SK-N-SH (cell line): ENCODE results near the gene ZNF679. TPM values are rescaled to one million over a fixed set of nuclear protein-coding genes. Genes with fewer than 3 reads are reported as not detected.

Experiments
- CTCF ChIA-PET: fragments of 300-600, 350-600 bp; formaldehyde crosslinking; extraction: SDS; loops from one replicate; lab custom pipeline; 2021; lab: Yijun Ruan, JAX
- POLR2A ChIA-PET: fragments of 350-600 bp; sonication (Branson Sonifier 250); formaldehyde crosslinking; extraction: SDS; loops from one replicate; lab custom pipeline; 2020; ENCODE audit warnings: antibody characterized with exemption, inconsistent platforms; lab: Yijun Ruan, JAX
- DNase-seq: peaks from one replicate; pipeline ENCODE4 v3.0.0; 2012
- H2AFZ ChIP-seq: fragments of 200-600 bp; sonication (generic); 2 replicates; pipeline ENCODE4 v1.8.1; 2016; ENCODE audit warnings: antibody characterized with exemption, mild to moderate bottlenecking, low read depth
- H3F3A ChIP-seq: fragments of 200-600 bp; sonication (generic); replicated peaks from 2 replicates; pipeline ENCODE3; 2016; ENCODE audit warnings: antibody characterized with exemption, mild to moderate bottlenecking; ENCODE audit not compliant: insufficient read depth
- H3K27ac ChIP-seq, 2 experiments: fragments of 200-500 bp in 1 of 2; fragments of 200-600 bp in 1 of 2; sonication (Bioruptor generic) in 1 of 2; sonication (generic), shearing (Covaris generic) in 1 of 2; 2 replicates each; pipeline versions ENCODE4 v1.5.1 to v1.6.1; 2014 to 2016; ENCODE audit warnings: low read depth in 2 of 2, inconsistent platforms in 1 of 2, low read length in 1 of 2, mild to moderate bottlenecking in 1 of 2, mixed read lengths in 1 of 2
- H3K27me3 ChIP-seq: fragments of 200-600 bp; sonication (generic), shearing (Covaris generic); 2 replicates; pipeline ENCODE4 v1.6.1; 2016; ENCODE audit warnings: mixed run types; ENCODE audit not compliant: insufficient read depth
- H3K36me3 ChIP-seq, 2 experiments: fragments of 200-500 bp in 1 of 2; fragments of 200-600 bp in 1 of 2; sonication (Bioruptor generic) in 1 of 2; sonication (generic) in 1 of 2; replicated peaks in 1 of 2; 2 replicates each; pipeline versions ENCODE3 to v1.5.1; 2014 to 2016; ENCODE audit warnings: low read length in 1 of 2, mild to moderate bottlenecking in 1 of 2; ENCODE audit not compliant: insufficient read depth in 2 of 2, control insufficient read depth in 1 of 2
- H3K4me1 ChIP-seq, 2 experiments: fragments of 200-500 bp in 1 of 2; fragments of 200-600 bp in 1 of 2; sonication (Bioruptor generic) in 1 of 2; sonication (generic), shearing (Covaris generic) in 1 of 2; 2 replicates each; pipeline versions ENCODE4 v1.5.1 to v1.6.1; 2014 to 2016; ENCODE audit warnings: low read depth in 1 of 2, low read length in 1 of 2, mixed run types in 1 of 2; ENCODE audit not compliant: insufficient read depth in 2 of 2, control insufficient read depth in 1 of 2
- H3K4me2 ChIP-seq: fragments of 200-600 bp; sonication (generic), shearing (Covaris generic); 2 replicates; pipeline ENCODE4 v1.6.1; 2017; ENCODE audit warnings: mixed run types
- H3K4me3 ChIP-seq, 2 experiments: fragments of 200-500 bp in 1 of 2; fragments of 200-600 bp in 1 of 2; sonication (Bioruptor generic) in 1 of 2; sonication (generic), shearing (Covaris generic) in 1 of 2; 2 replicates each; pipeline versions ENCODE4 v1.5.1 to v1.8.1; 2014 to 2016; ENCODE audit warnings: low read depth in 2 of 2, inconsistent platforms in 1 of 2, low read length in 1 of 2, mild to moderate bottlenecking in 1 of 2, mixed read lengths in 1 of 2, moderate library complexity in 1 of 2
- H3K79me2 ChIP-seq: fragments of 200-600 bp; sonication (generic); 2 replicates; pipeline ENCODE4 v1.8.1; 2017; ENCODE audit warnings: mild to moderate bottlenecking; ENCODE audit not compliant: insufficient read depth
- H3K9ac ChIP-seq: fragments of 200-600 bp; sonication (generic); 2 replicates; pipeline ENCODE4 v1.6.1; 2017; ENCODE audit warnings: mixed run types
- H3K9me2 ChIP-seq: fragments of 200-600 bp; sonication (generic); 2 replicates; pipeline ENCODE4 v1.6.1; 2017; ENCODE audit warnings: mixed run types
- H3K9me3 ChIP-seq: fragments of 200-600 bp; sonication (generic); 2 replicates; pipeline ENCODE4 v1.6.1; 2017; ENCODE audit warnings: mixed run types, mild to moderate bottlenecking, moderate library complexity
- H4K20me1 ChIP-seq: fragments of 200-600 bp; sonication (generic); 2 replicates; pipeline ENCODE4 v1.6.1; 2017; ENCODE audit warnings: mild to moderate bottlenecking, mixed run types; ENCODE audit not compliant: insufficient read depth
- CHD2 ChIP-seq: fragments of 150-350 bp; IDR thresholded peaks from 2 replicates; pipeline ENCODE4 v1.6.1; 2018; ENCODE audit warnings: low read length; ENCODE audit not compliant: partially characterized antibody
- ELF1 ChIP-seq: IDR thresholded peaks from 2 replicates; pipeline ENCODE4 v1.4.0; 2012
- EP300 ChIP-seq, 2 experiments: IDR thresholded peaks; 2 replicates each; pipeline versions ENCODE4 v1.4.0 to v1.6.1; 2012; ENCODE audit warnings: borderline replicate concordance in 1 of 2, low read depth in 1 of 2, low read length in 1 of 2
- FOXJ3 ChIP-seq: sonication (generic); formaldehyde crosslinking; IDR thresholded peaks from 2 replicates; pipeline ENCODE4 v1.5.1; 2020; ENCODE audit warnings: mild to moderate bottlenecking, missing genetic modification reagents
- GABPA ChIP-seq: IDR thresholded peaks from 2 replicates; pipeline ENCODE4 v1.4.0; 2012; ENCODE audit warnings: low read depth, mild to moderate bottlenecking
- JUND ChIP-seq: IDR thresholded peaks from 2 replicates; pipeline ENCODE4 v1.4.0; 2012
- MEF2A ChIP-seq: IDR thresholded peaks from 2 replicates; pipeline ENCODE4 v1.4.0; 2012; ENCODE audit warnings: low read depth, borderline replicate concordance
- MXI1 ChIP-seq: IDR thresholded peaks from 2 replicates; pipeline ENCODE4 v1.6.1; 2012; ENCODE audit warnings: mild to moderate bottlenecking, low read depth, low read length, improper control_type of control experiment
- NFIC ChIP-seq: IDR thresholded peaks from 2 replicates; pipeline ENCODE4 v1.4.0; 2012; ENCODE audit warnings: borderline replicate concordance
- NRF1 ChIP-seq: IDR thresholded peaks from 2 replicates; pipeline ENCODE4 v1.6.1; 2012; ENCODE audit warnings: low read depth, mild to moderate bottlenecking, low read length
- POLR2AphosphoS5 ChIP-seq: IDR thresholded peaks from 2 replicates; pipeline ENCODE4 v1.6.1; 2012; ENCODE audit warnings: low read depth, low read length
- RAD21 ChIP-seq: IDR thresholded peaks from 2 replicates; pipeline ENCODE4 v1.6.1; 2012; ENCODE audit warnings: mild to moderate bottlenecking, low read length
- RXRA ChIP-seq: IDR thresholded peaks from 2 replicates; pipeline ENCODE4 v1.4.0; 2012; ENCODE audit warnings: low read depth, mild to moderate bottlenecking, borderline replicate concordance
- SMC3 ChIP-seq: IDR thresholded peaks from 2 replicates; pipeline ENCODE4 v1.6.1; 2012; ENCODE audit warnings: low read depth, low read length, improper control_type of control experiment
- TCF12 ChIP-seq: IDR thresholded peaks from 2 replicates; pipeline ENCODE4 v1.4.0; 2012
- YY1 ChIP-seq: IDR thresholded peaks from 2 replicates; pipeline ENCODE4 v1.4.0; 2012; ENCODE audit warnings: low read depth, mild to moderate bottlenecking
- WGBS: methylation state at CpG from one replicate; pipeline ENCODE4 v1.1.6; 2017; ENCODE audit warnings: low lambda C conversion rate; 5-methylcytosine and 5-hydroxymethylcytosine counted together
- polyA plus RNA-seq, 3 experiments: library from polyadenylated mRNA; depleted of rRNA; stranded (reverse); fragments of >200 nt; gene quantifications; 2 replicates each; pipeline ENCODE4 v1.2.3, GENCODE V29; 2012
- TF ChIP-seq, protein P1 (sequence below): fragments of 200-600 bp; sonication (generic); IDR thresholded peaks from 2 replicates; pipeline ENCODE4 v1.6.1; 2017; ENCODE audit warnings: antibody characterized with exemption, mild to moderate bottlenecking, moderate library complexity
- TF ChIP-seq, protein P2 (sequence below): fragments of 150-350 bp; IDR thresholded peaks from 2 replicates; pipeline ENCODE4 v1.6.1; 2017; ENCODE audit warnings: antibody characterized with exemption, low read length, low read depth, borderline replicate concordance
- TF ChIP-seq, protein P3 (sequence below): IDR thresholded peaks from 2 replicates; pipeline ENCODE4 v1.4.0; 2012; ENCODE audit warnings: low read depth, borderline replicate concordance
- TF ChIP-seq, protein P4 (sequence below): IDR thresholded peaks from 2 replicates; pipeline ENCODE4 v1.4.0; 2012; ENCODE audit warnings: low read depth
- TF ChIP-seq, protein P5 (sequence below): IDR thresholded peaks from 2 replicates; pipeline ENCODE4 v1.6.1; 2012; ENCODE audit warnings: mild to moderate bottlenecking, low read depth, low read length, moderate library complexity

Gene ZNF679
- polyA plus RNA-seq, 1 of the 3 experiments (the other 2 are of a cell fraction) = not detected

DNA sequence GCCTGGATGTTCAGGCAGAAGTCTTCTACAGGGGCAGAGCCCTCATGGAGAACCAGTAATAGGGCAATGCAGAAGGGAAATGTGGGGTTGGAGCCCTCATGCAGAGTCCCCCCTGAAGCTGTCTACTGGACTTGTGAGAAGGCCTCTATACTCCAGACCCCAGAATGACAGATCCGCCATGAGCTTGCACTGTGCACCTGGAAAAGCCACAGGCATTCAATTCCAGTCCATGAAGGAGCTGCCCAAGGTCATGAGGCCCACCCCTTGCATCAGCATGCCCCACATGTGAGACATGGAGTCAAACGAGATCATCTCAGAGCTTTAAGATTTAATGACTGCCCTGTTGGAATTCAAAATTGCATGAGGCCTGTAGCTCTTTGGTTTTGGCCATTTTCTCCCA lies 4.9 kb upstream of the ZNF679 start (continued):
- TF ChIP-seq RXRA = no peak
- no peak for TF ChIP-seq POLR2AphosphoS5
- no peak for TF ChIP-seq MEF2A
- TF ChIP-seq JUND = no peak
- TF ChIP-seq, protein P1, sequence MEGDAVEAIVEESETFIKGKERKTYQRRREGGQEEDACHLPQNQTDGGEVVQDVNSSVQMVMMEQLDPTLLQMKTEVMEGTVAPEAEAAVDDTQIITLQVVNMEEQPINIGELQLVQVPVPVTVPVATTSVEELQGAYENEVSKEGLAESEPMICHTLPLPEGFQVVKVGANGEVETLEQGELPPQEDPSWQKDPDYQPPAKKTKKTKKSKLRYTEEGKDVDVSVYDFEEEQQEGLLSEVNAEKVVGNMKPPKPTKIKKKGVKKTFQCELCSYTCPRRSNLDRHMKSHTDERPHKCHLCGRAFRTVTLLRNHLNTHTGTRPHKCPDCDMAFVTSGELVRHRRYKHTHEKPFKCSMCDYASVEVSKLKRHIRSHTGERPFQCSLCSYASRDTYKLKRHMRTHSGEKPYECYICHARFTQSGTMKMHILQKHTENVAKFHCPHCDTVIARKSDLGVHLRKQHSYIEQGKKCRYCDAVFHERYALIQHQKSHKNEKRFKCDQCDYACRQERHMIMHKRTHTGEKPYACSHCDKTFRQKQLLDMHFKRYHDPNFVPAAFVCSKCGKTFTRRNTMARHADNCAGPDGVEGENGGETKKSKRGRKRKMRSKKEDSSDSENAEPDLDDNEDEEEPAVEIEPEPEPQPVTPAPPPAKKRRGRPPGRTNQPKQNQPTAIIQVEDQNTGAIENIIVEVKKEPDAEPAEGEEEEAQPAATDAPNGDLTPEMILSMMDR = no peak
- TF ChIP-seq, protein P2, sequence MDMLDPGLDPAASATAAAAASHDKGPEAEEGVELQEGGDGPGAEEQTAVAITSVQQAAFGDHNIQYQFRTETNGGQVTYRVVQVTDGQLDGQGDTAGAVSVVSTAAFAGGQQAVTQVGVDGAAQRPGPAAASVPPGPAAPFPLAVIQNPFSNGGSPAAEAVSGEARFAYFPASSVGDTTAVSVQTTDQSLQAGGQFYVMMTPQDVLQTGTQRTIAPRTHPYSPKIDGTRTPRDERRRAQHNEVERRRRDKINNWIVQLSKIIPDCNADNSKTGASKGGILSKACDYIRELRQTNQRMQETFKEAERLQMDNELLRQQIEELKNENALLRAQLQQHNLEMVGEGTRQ = no peak
- no peak for TF ChIP-seq TCF12
- TF ChIP-seq ELF1 = no peak
- no peak for TF ChIP-seq NFIC

DNA sequence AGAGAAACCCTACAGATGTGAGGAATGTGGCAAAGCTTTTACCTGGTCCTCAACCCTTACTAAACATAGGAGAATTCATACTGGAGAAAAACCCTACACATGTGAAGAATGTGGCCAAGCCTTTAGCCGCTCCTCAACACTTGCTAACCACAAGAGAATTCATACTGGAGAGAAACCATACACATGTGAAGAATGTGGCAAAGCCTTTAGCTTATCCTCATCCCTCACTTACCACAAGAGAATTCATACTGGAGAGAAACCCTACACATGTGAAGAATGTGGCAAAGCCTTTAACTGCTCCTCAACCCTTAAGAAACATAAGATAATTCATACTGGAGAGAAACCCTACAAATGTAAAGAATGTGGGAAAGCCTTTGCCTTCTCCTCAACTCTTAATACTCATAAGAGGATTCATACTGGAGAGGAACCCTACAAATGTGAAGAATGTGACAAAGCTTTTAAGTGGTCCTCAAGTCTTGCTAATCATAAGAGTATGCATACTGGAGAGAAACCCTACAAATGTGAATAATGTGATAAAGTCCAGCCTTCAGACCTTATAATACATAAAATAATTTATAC lies 38.2 kb downstream of the ZNF679 start:
- POLR2A ChIA-PET = no interaction called here
- H3K36me3 ChIP-seq = no peaks in the 10 kb centered on the region
- H3K27me3 ChIP-seq = no peaks in the 10 kb centered on the region
- H3K4me3 ChIP-seq = no peak overlapping the region
- WGBS = 23% methylated on average over 1 of the region's 1 CpG
- no peak overlapping the region for H2AFZ ChIP-seq
- no peak overlapping the region for H3K9ac ChIP-seq
- CTCF ChIA-PET = no interaction called here
- no peaks in the 10 kb centered on the region for H3K4me1 ChIP-seq
- peaks cover 51% of the 10 kb centered on the region for H3K9me3 ChIP-seq
- H4K20me1 ChIP-seq = no peaks in the 10 kb centered on the region
- no peak for DNase-seq
- H3F3A ChIP-seq = no peaks in the 10 kb centered on the region
- no peaks in the 10 kb centered on the region for H3K79me2 ChIP-seq
- H3K9me2 ChIP-seq = no peaks in the 10 kb centered on the region
- no peak overlapping the region for H3K27ac ChIP-seq
- no peak overlapping the region for H3K4me2 ChIP-seq
- TF ChIP-seq CHD2 (no peak), GABPA (no peak), SMC3 (no peak), EP300 (IDR thresholded peaks at IDR 0.05; ENCODE audit: borderline replicate concordance in 1 of 2, low read depth in 1 of 2, low read length in 1 of 2) (no peak), FOXJ3 (CRISPR knock-in tag) (no peak), YY1 (no peak), MXI1 (no peak), NRF1 (no peak), POLR2AphosphoS5 (no peak), RAD21 (no peak), JUND (no peak)
- TF ChIP-seq, protein P1 = no peak
- TF ChIP-seq, protein P3, sequence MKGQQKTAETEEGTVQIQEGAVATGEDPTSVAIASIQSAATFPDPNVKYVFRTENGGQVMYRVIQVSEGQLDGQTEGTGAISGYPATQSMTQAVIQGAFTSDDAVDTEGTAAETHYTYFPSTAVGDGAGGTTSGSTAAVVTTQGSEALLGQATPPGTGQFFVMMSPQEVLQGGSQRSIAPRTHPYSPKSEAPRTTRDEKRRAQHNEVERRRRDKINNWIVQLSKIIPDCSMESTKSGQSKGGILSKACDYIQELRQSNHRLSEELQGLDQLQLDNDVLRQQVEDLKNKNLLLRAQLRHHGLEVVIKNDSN = no peak
- TF ChIP-seq, protein P4, sequence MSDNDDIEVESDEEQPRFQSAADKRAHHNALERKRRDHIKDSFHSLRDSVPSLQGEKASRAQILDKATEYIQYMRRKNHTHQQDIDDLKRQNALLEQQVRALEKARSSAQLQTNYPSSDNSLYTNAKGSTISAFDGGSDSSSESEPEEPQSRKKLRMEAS = no peak
- TF ChIP-seq, protein P5, sequence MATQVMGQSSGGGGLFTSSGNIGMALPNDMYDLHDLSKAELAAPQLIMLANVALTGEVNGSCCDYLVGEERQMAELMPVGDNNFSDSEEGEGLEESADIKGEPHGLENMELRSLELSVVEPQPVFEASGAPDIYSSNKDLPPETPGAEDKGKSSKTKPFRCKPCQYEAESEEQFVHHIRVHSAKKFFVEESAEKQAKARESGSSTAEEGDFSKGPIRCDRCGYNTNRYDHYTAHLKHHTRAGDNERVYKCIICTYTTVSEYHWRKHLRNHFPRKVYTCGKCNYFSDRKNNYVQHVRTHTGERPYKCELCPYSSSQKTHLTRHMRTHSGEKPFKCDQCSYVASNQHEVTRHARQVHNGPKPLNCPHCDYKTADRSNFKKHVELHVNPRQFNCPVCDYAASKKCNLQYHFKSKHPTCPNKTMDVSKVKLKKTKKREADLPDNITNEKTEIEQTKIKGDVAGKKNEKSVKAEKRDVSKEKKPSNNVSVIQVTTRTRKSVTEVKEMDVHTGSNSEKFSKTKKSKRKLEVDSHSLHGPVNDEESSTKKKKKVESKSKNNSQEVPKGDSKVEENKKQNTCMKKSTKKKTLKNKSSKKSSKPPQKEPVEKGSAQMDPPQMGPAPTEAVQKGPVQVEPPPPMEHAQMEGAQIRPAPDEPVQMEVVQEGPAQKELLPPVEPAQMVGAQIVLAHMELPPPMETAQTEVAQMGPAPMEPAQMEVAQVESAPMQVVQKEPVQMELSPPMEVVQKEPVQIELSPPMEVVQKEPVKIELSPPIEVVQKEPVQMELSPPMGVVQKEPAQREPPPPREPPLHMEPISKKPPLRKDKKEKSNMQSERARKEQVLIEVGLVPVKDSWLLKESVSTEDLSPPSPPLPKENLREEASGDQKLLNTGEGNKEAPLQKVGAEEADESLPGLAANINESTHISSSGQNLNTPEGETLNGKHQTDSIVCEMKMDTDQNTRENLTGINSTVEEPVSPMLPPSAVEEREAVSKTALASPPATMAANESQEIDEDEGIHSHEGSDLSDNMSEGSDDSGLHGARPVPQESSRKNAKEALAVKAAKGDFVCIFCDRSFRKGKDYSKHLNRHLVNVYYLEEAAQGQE = no peak
